BJ (cell line): Measurements from ENCODE around the gene CACNA2D3. TPM values are rescaled to one million over a fixed set of nuclear protein-coding genes. Genes with fewer than 3 reads are reported as not detected.
A peak's percentile ranks its signal among the peaks of the same experiment; 100 is the strongest.

Source experiments
- CTCF ChIA-PET: fragments of 350-600 bp; formaldehyde crosslinking; extraction: SDS; loops from one replicate; lab custom pipeline; 2021; ENCODE audit warnings: antibody characterized with exemption, inconsistent platforms; lab: Yijun Ruan, JAX
- POLR2A ChIA-PET: fragments of 300-600 bp; sonication (Branson Sonifier 250); formaldehyde crosslinking; extraction: SDS; loops from one replicate; lab custom pipeline; 2021; ENCODE audit warnings: antibody characterized with exemption; lab: Charles Lee
- DNase-seq: peaks from one replicate; pipeline ENCODE4 v3.0.0-alpha.2; 2011; ENCODE audit warnings: low read depth
- H3K27me3 ChIP-seq: 2 replicates; pipeline ENCODE4 v1.6.0; 2011; ENCODE audit warnings: low read length; ENCODE audit not compliant: control insufficient read depth, insufficient read depth
- H3K36me3 ChIP-seq: 2 replicates; pipeline ENCODE4 v1.5.1; 2011; ENCODE audit warnings: low read length; ENCODE audit not compliant: control insufficient read depth, insufficient read depth
- H3K4me3 ChIP-seq: 2 replicates; pipeline ENCODE4 v1.5.1; 2011; ENCODE audit warnings: low read depth, mild to moderate bottlenecking, control low read depth, low read length
- polyA plus RNA-seq: library from polyadenylated mRNA; depleted of rRNA; stranded (reverse); fragments of >200 nt; gene quantifications from 2 replicates; pipeline ENCODE4 v1.2.3, GENCODE V29; 2011
- TF ChIP-seq, protein P1 (sequence below): IDR thresholded peaks from 2 replicates; pipeline ENCODE4 v1.5.1; 2011; ENCODE audit warnings: low read depth, mild to moderate bottlenecking, control low read depth, inconsistent platforms, low read length, moderate library complexity; ENCODE audit not compliant: insufficient read depth

CACNA2D3 gene
- polyA plus RNA-seq, 1 experiment: 0.56 TPM

DNA sequence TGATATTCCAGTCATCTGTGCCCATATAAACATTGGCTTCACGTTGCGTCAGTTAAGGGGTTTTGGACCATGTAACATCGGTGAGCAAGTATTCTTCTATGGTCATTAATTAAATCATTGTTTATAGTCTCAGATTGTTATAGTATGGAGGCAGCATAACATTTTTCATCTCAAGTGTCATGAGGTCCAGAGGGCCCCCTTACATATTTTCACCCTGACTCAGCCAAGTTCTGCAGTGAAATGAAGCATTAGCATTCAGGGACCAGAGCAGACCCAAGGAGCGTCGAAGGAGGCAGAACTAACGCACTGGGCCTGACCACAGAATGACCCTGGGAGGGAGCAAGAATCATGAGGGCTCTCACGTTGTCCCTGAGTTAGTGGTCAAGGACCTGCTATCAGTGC, 634.0 kb downstream of the CACNA2D3 start:
- TF ChIP-seq, protein P1, sequence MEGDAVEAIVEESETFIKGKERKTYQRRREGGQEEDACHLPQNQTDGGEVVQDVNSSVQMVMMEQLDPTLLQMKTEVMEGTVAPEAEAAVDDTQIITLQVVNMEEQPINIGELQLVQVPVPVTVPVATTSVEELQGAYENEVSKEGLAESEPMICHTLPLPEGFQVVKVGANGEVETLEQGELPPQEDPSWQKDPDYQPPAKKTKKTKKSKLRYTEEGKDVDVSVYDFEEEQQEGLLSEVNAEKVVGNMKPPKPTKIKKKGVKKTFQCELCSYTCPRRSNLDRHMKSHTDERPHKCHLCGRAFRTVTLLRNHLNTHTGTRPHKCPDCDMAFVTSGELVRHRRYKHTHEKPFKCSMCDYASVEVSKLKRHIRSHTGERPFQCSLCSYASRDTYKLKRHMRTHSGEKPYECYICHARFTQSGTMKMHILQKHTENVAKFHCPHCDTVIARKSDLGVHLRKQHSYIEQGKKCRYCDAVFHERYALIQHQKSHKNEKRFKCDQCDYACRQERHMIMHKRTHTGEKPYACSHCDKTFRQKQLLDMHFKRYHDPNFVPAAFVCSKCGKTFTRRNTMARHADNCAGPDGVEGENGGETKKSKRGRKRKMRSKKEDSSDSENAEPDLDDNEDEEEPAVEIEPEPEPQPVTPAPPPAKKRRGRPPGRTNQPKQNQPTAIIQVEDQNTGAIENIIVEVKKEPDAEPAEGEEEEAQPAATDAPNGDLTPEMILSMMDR: no peak
- DNase-seq: peak; percentile 82
- H3K4me3 ChIP-seq: no peak overlapping the region
- POLR2A ChIA-PET: interaction anchor here (0.6 kb wide), 1 partner anchor 66 kb away, joined by 4 read pairs; no protein-coding TSS in a partner anchor
- CTCF ChIA-PET: no interaction called here
- H3K27me3 ChIP-seq: no peaks in the 10 kb centered on the region
- no peaks in the 10 kb centered on the region for H3K36me3 ChIP-seq

DNA sequence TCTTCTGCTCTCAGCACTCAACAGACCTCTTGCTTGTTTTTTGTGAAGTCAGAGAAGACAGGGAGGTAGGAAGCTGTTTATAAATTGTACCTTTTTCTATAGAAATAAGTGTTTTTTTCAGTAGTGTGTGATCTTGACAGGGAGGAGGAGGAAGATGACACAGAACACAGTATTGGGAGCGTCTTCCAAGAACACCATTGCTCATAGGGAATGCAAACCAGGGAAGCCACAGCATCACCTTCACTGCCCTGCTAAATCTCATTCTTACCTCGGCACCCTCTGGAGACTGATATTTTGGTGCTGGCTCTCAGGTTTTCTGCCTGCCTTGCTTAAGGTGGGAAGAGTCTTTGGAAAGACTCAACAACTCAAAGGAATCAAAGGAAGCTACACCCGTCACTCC, 636.1 kb downstream of the CACNA2D3 start:
- ChIA-PET CTCF (interaction anchor here (0.5 to 2.3 kb wide), 4 partner anchors 12 to 106 kb away, joined by 3 to 8 read pairs (median 4); no protein-coding TSS in a partner anchor), POLR2A (no interaction called here)
- Histone ChIP-seq H3K36me3 (no peaks in the 10 kb centered on the region), H3K27me3 (no peaks in the 10 kb centered on the region), H3K4me3 (no peak overlapping the region)
- TF ChIP-seq, protein P1: no peak
- DNase-seq: no peak

DNA sequence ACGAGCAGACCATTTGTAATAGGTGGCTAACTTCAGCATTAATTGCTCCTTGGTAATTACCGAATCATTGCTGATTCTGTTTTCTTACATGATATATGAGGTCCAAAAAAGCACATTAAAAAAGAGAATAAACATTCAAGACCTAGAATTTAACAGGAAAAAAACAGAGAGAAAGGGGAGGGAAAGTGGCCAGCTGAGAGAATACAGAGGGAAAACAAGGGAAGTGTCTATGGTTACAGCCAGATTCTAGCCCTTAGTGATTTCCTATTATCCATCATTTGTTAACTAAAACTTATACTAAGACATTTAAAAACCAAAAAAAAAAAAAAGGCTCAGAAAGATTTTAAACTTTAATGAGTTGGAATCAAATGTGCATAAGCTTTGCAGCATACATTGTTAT, 636.8 kb downstream of the CACNA2D3 start:
- Histone ChIP-seq H3K4me3 (no peak overlapping the region), H3K36me3 (no peaks in the 10 kb centered on the region), H3K27me3 (no peaks in the 10 kb centered on the region)
- no peak for DNase-seq
- TF ChIP-seq, protein P1: no peak
- ChIA-PET CTCF (interaction anchor here (0.5 to 2.3 kb wide), 2 partner anchors 11 to 33 kb away, joined by 3 to 8 read pairs; no protein-coding TSS in a partner anchor), POLR2A (no interaction called here)

DNA sequence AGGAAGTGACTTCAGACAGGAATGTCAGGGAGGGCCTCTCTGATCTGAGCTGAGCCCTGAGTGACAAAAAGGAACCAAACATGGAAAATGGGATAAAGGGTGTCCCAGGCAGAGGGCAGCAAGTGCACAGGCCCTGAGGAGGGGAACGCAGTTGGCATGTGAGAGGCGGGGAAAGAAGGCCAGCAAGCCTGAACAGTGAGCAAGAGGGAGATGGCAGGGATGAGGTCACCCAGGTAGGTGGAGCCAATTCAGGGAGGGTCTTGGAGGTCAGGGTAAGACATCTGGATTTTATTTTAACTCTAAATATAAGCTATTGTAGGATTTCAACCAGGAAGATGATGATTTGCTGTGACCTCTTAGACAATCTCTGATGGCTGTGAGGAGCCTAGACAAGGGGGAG, 637.8 kb downstream of the CACNA2D3 start:
- ChIA-PET POLR2A (interaction anchor here (0.7 kb wide), 1 partner anchor 430 kb away, joined by 3 read pairs; no protein-coding TSS in a partner anchor), CTCF (interaction anchor here (0.6 to 0.7 kb wide), 2 partner anchors 114 to 789 kb away, joined by 3 read pairs; no protein-coding TSS in a partner anchor)
- TF ChIP-seq, protein P1: no peak
- H3K27me3 ChIP-seq: no peaks in the 10 kb centered on the region
- no peak overlapping the region for H3K4me3 ChIP-seq
- no peaks in the 10 kb centered on the region for H3K36me3 ChIP-seq
- no peak for DNase-seq

DNA sequence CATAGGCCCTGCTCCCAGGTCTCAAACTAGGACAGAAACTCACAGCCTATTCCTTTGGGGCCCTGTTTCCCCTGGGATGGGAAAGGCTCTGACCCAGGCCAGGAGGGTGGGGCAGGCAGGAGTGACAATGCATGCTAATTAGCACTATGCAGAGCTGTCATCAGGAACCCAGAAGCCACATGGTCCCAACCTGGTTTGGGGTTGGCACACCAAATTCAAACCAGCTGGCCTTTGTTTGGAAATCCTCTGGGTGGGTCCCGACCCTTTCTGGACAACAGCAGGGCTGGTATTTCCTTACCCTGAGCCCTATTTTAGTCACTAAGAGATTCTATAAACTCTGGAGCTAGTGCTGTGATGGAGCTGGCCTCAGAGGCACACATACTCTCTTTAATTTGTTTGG, 639.3 kb downstream of the CACNA2D3 start:
- DNase-seq: no peak
- ChIA-PET CTCF (interaction anchor here (2.5 kb wide), 1 partner anchor 10 kb away, joined by 11 read pairs; no protein-coding TSS in a partner anchor), POLR2A (no interaction called here)

More for the DNA sequence above, 639.3 kb downstream of the CACNA2D3 start:
- H3K4me3 ChIP-seq: no peak overlapping the region
- H3K27me3 ChIP-seq: no peaks in the 10 kb centered on the region
- TF ChIP-seq, protein P1: no peak
- no peaks in the 10 kb centered on the region for H3K36me3 ChIP-seq
